Measurements from ENCODE around the gene COLEC12.

Gene COLEC12

GRCh38 chr18:376311-376710, 124.2 kb downstream of the COLEC12 start:
- TF ChIP-seq, protein P1, sequence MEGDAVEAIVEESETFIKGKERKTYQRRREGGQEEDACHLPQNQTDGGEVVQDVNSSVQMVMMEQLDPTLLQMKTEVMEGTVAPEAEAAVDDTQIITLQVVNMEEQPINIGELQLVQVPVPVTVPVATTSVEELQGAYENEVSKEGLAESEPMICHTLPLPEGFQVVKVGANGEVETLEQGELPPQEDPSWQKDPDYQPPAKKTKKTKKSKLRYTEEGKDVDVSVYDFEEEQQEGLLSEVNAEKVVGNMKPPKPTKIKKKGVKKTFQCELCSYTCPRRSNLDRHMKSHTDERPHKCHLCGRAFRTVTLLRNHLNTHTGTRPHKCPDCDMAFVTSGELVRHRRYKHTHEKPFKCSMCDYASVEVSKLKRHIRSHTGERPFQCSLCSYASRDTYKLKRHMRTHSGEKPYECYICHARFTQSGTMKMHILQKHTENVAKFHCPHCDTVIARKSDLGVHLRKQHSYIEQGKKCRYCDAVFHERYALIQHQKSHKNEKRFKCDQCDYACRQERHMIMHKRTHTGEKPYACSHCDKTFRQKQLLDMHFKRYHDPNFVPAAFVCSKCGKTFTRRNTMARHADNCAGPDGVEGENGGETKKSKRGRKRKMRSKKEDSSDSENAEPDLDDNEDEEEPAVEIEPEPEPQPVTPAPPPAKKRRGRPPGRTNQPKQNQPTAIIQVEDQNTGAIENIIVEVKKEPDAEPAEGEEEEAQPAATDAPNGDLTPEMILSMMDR (IDR thresholded peaks at IDR 0.05; ENCODE audit: low read depth, low read length, missing control alignments) = no peak
- no peak overlapping the region for H3K4me3 ChIP-seq (ENCODE audit: low read depth, low read length)
- DNase-seq (ENCODE audit: low read depth) = no peak

- H3K4me3 ChIP-seq (ENCODE audit: low read depth, low read length) = no peak overlapping the region
- TF ChIP-seq, protein P1 (IDR thresholded peaks at IDR 0.05; ENCODE audit: low read depth, low read length, missing control alignments) = no peak
- DNase-seq (ENCODE audit: low read depth) = no peak
Measured at GRCh38 chr18:374721-375168, 125.8 kb downstream of the COLEC12 start.

DNA sequence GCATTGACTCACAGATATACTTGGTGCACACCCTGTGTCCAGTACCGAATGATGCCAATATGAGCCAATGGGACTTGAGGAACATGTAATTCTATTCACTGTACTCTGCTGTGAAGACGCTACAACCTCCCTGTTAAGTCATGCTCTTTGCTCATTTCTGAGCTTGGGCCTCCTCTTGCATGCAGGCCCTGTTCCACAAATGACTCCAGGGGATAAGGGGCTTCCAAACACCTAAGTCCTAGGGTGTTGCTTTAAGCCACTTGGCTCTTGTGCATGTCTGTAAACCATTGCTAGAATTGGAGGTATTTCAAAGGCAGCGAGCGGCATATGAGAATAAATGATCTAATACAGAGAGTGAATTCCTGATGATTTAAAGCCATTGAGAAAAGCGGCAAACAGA, 126.7 kb downstream of the COLEC12 start:
- TF ChIP-seq, protein P1 (IDR thresholded peaks at IDR 0.05; ENCODE audit: low read depth, low read length, missing control alignments) = no peak
- DNase-seq (ENCODE audit: low read depth) = no peak
- H3K4me3 ChIP-seq (ENCODE audit: low read depth, low read length) = no peak overlapping the region

DNA sequence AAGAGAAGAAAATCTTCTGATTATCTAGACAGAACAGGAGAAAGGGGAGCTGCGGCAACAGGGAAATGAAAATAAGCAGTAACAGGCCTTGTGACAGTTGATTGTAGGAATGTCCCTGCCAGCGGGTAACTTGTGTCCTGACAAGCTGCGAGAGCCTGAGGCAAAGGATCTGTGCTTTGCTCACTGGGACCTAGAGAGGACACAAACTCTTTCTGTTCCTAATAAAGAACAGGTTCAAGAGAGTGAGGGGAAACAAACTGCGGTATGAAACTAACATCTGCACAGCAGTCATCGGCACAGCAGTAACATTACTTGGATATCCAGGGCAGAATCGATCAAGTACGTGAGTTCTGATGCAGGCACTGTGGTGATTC, 128.9 kb downstream of the COLEC12 start:
- no peak overlapping the region for H3K4me3 ChIP-seq (ENCODE audit: low read depth, low read length)
- TF ChIP-seq, protein P1 (IDR thresholded peaks at IDR 0.05; ENCODE audit: low read depth, low read length, missing control alignments) = no peak
- no peak for DNase-seq (ENCODE audit: low read depth)

- H3K4me3 ChIP-seq (ENCODE audit: low read depth, low read length) = no peak overlapping the region
Measured at GRCh38 chr18:370751-371608, 129.5 kb downstream of the COLEC12 start.

DNA sequence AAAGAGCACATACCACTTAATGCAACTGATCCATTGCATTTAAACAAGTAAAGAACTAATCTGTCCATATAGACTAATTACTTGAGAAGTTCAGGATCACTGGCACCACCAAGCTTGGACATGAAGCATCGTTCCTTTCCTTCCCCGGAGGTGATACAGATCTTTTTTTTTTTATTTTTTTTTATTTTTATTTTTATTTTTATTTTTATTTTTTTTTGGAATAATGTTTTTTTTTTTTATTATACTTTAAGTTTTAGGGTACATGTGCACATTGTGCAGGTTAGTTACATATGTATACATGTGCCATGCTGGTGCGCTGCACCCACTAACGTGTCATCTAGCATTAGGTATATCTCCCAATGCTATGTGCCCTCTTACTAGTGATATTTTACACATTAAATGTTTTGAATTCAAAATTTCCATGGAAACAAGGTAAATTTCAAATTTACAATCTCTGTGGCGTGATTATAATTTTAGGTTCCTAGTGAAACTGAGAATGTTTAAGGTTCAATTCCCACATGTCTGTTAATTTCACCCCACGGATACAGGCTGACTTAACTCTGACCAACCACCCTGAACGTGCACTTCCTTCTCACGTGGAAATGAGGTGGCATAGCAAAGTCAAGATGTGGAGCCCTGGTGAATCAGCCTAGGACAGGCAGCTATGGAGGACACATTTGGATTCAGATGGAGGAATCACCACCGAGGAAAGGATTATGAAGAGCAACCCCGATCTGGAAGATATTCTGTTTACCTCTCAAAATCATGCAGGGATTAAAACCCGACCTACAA, 131.1 kb downstream of the COLEC12 start:
- TF ChIP-seq, protein P1 (IDR thresholded peaks at IDR 0.05; ENCODE audit: low read depth, low read length, missing control alignments) = no peak
- DNase-seq (ENCODE audit: low read depth) = no peak
- H3K4me3 ChIP-seq (ENCODE audit: low read depth, low read length) = no peak overlapping the region

More at GRCh38 chr18:370751-371608, 129.5 kb downstream of the COLEC12 start:
- DNase-seq (ENCODE audit: low read depth) = no peak
- TF ChIP-seq, protein P1 (IDR thresholded peaks at IDR 0.05; ENCODE audit: low read depth, low read length, missing control alignments) = no peak

All from GM12864 (cell line).